ENCODE data around the gene CGNL1.

DNA sequence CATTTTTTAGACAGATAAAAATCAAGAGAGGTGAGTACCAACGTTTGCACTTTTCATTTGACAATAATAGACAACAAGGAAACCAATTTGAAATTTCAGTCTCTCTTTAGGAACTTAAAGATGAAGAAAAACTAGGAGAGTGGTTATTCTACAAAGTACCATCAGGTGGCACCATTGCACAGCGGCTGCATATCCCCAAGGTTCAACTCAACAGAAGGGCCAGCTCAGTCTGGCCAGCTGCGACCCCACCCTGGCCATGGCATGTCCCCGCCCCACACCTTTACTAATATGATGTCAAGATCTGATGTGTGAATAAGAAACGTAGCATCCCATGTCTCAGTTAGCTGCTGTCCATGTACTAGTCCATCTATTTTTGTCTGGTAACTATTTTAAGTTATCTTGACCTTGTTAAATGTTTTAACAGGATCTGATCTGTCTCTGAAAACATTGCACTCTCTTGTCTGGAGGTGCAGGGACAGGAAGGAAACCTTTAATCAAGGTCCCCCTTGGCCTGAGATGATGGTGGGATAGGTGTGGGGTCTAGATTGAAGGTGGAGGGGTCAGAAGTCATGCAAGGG lies 35.5 kb upstream of the CGNL1 start:
- TF ChIP-seq POLR2A (IDR thresholded peaks at IDR 0.05): no peak
- TF ChIP-seq, protein P1, sequence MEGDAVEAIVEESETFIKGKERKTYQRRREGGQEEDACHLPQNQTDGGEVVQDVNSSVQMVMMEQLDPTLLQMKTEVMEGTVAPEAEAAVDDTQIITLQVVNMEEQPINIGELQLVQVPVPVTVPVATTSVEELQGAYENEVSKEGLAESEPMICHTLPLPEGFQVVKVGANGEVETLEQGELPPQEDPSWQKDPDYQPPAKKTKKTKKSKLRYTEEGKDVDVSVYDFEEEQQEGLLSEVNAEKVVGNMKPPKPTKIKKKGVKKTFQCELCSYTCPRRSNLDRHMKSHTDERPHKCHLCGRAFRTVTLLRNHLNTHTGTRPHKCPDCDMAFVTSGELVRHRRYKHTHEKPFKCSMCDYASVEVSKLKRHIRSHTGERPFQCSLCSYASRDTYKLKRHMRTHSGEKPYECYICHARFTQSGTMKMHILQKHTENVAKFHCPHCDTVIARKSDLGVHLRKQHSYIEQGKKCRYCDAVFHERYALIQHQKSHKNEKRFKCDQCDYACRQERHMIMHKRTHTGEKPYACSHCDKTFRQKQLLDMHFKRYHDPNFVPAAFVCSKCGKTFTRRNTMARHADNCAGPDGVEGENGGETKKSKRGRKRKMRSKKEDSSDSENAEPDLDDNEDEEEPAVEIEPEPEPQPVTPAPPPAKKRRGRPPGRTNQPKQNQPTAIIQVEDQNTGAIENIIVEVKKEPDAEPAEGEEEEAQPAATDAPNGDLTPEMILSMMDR (IDR thresholded peaks at IDR 0.05): peak; percentile 68 to 93 (median 87)
